ENCODE measurements around the gene NEK1.

- TF ChIP-seq CTCF (optimal IDR thresholded peaks at IDR 0.05 in 1 of 3, IDR thresholded peaks at IDR 0.05 in 1 of 3, conservative IDR thresholded peaks at IDR 0.05 in 1 of 3; ENCODE audit: extremely low read depth in 1 of 3, insufficient read depth in 2 of 3, low read length in 3 of 3), result no peak
- TF ChIP-seq EZH2 (IDR thresholded peaks at IDR 0.05; ENCODE audit: low read length), result no peak
These were observed 101.8 kb downstream of the NEK1 start for GRCh38 chr4:169510617-169511016.

Data from keratinocyte (primary cell).